H9 (cell line): ENCODE measurements around the gene S100A8. TPM values are rescaled to one million over a fixed set of nuclear protein-coding genes. Genes with fewer than 3 reads are reported as not detected.

Experiments used
- DNase-seq: peaks from one replicate; pipeline ENCODE4 v3.0.0-alpha.2; 2017
- H2AFZ ChIP-seq: one replicate; pipeline ENCODE4 v1.6.1; 2013; ENCODE audit warnings: mild to moderate bottlenecking, low read length, control low read depth, moderate library complexity
- H2AK5ac ChIP-seq: 2 replicates; pipeline ENCODE4 v1.6.1; 2013; ENCODE audit warnings: low read length, control low read depth, mixed read lengths; ENCODE audit not compliant: insufficient read length
- H2BK120ac ChIP-seq: one replicate; pipeline ENCODE4 v1.6.1; 2013; ENCODE audit warnings: low read depth, mild to moderate bottlenecking, low read length, control low read depth, inconsistent platforms; ENCODE audit not compliant: poor library complexity, severe bottlenecking
- H2BK12ac ChIP-seq: 2 replicates; pipeline ENCODE4 v1.6.1; 2013; ENCODE audit warnings: low read length, control low read depth, mixed read lengths, low read depth; ENCODE audit not compliant: insufficient read length
- H2BK15ac ChIP-seq: 2 replicates; pipeline ENCODE4 v1.6.1; 2013; ENCODE audit warnings: low read depth, low read length, control low read depth
- H2BK20ac ChIP-seq: one replicate; pipeline ENCODE4 v1.6.1; 2013; ENCODE audit warnings: low read depth, mild to moderate bottlenecking, low read length, control low read depth, inconsistent platforms; ENCODE audit not compliant: poor library complexity, severe bottlenecking
- H2BK5ac ChIP-seq: 2 replicates; pipeline ENCODE4 v1.6.1; 2013; ENCODE audit warnings: low read length, control low read depth, mixed read lengths; ENCODE audit not compliant: insufficient read length
- H3K14ac ChIP-seq: 2 replicates; pipeline ENCODE4 v1.6.1; 2013; ENCODE audit warnings: low read length, control low read depth; ENCODE audit not compliant: insufficient read depth
- H3K18ac ChIP-seq: 2 replicates; pipeline ENCODE4 v1.6.1; 2013; ENCODE audit warnings: low read depth, mild to moderate bottlenecking, mixed read lengths, low read length, control low read depth; ENCODE audit not compliant: insufficient read length
- H3K23ac ChIP-seq: 2 replicates; pipeline ENCODE4 v1.6.1; 2013; ENCODE audit warnings: low read length, control low read depth, mixed read lengths, low read depth; ENCODE audit not compliant: insufficient read length
- H3K23me2 ChIP-seq: 2 replicates; pipeline ENCODE4 v1.6.1; 2013; ENCODE audit warnings: low read depth, mild to moderate bottlenecking, mixed read lengths, low read length, control low read depth; ENCODE audit not compliant: insufficient read length, poor library complexity, severe bottlenecking
- H3K27ac ChIP-seq: 2 replicates; pipeline ENCODE4 v1.5.1; 2013; ENCODE audit warnings: low read length, control low read depth, mixed read lengths, low read depth; ENCODE audit not compliant: insufficient read length
- H3K27me3 ChIP-seq: 2 replicates; pipeline ENCODE4 v1.6.1; 2013; ENCODE audit warnings: low read length, control low read depth, inconsistent platforms; ENCODE audit not compliant: insufficient read depth
- H3K4ac ChIP-seq: 2 replicates; pipeline ENCODE4 v1.6.1; 2013; ENCODE audit warnings: low read depth, mild to moderate bottlenecking, control low read depth, inconsistent platforms, low read length, moderate library complexity
- H3K4me1 ChIP-seq: 2 replicates; pipeline ENCODE4 v1.6.1; 2013; ENCODE audit warnings: low read length, control low read depth, inconsistent platforms; ENCODE audit not compliant: insufficient read depth
- H3K4me2 ChIP-seq: 2 replicates; pipeline ENCODE4 v1.6.1; 2013; ENCODE audit warnings: low read length, control low read depth, mixed read lengths; ENCODE audit not compliant: insufficient read length, insufficient read depth
- H3K56ac ChIP-seq: 2 replicates; pipeline ENCODE4 v1.6.1; 2013; ENCODE audit warnings: low read depth, mild to moderate bottlenecking, mixed read lengths, low read length, control low read depth; ENCODE audit not compliant: insufficient read length
- H3K79me1 ChIP-seq: 2 replicates; pipeline ENCODE4 v1.6.1; 2013; ENCODE audit warnings: low read depth, mild to moderate bottlenecking, moderate library complexity, low read length, control low read depth, inconsistent platforms; ENCODE audit not compliant: insufficient read depth, poor library complexity, severe bottlenecking
- H3K79me2 ChIP-seq: 2 replicates; pipeline ENCODE4 v1.6.1; 2013; ENCODE audit warnings: low read length, control low read depth, inconsistent platforms; ENCODE audit not compliant: insufficient read depth
- H3K9ac ChIP-seq: 2 replicates; pipeline ENCODE4 v1.6.1; 2013; ENCODE audit warnings: low read length, control low read depth, mixed read lengths; ENCODE audit not compliant: insufficient read length; ENCODE audit errors: extremely low read depth
- H3K9me3 ChIP-seq: one replicate; pipeline ENCODE4 v1.6.1; 2013; ENCODE audit warnings: low read depth, low read length, inconsistent platforms; ENCODE audit not compliant: control insufficient read depth
- H3T11ph ChIP-seq: one replicate; pipeline ENCODE4 v1.6.1; 2013; ENCODE audit warnings: mild to moderate bottlenecking, low read length, control low read depth, inconsistent platforms
- H4K20me1 ChIP-seq: one replicate; pipeline ENCODE4 v1.6.1; 2013; ENCODE audit not compliant: control insufficient read depth, insufficient read length, insufficient read depth
- H4K5ac ChIP-seq: 2 replicates; pipeline ENCODE4 v1.6.1; 2013; ENCODE audit warnings: low read depth, mild to moderate bottlenecking, mixed read lengths, low read length, control low read depth; ENCODE audit not compliant: insufficient read length
- H4K8ac ChIP-seq: replicated peaks from 2 replicates; pipeline ENCODE4 v1.6.1; 2013; ENCODE audit warnings: low read length, control low read depth, mixed read lengths, low read depth; ENCODE audit not compliant: insufficient read length
- H4K91ac ChIP-seq: 2 replicates; pipeline ENCODE4 v1.6.1; 2013; ENCODE audit warnings: low read depth, mild to moderate bottlenecking, moderate library complexity, mixed read lengths, low read length, control low read depth; ENCODE audit not compliant: insufficient read length
- H3K27ac Mint-ChIP-seq, 3 experiments: 2 replicates in 2 of 3; 3 replicates in 1 of 3; pipeline ENCODE4 v1.8.0; 2020 to 2021; ENCODE audit warnings: mixed read lengths in 3 of 3, mild to moderate bottlenecking in 1 of 3, moderate library complexity in 1 of 3
- H3K27me3 Mint-ChIP-seq: 2 replicates; pipeline ENCODE4 v1.8.0; 2021; ENCODE audit warnings: low read depth, mild to moderate bottlenecking, moderate library complexity, mixed read lengths
- H3K36me3 Mint-ChIP-seq, 3 experiments: 2 replicates in 2 of 3; 3 replicates in 1 of 3; pipeline ENCODE4 v1.8.0; 2020 to 2021; ENCODE audit warnings: low read depth in 3 of 3, mixed read lengths in 3 of 3; ENCODE audit not compliant: insufficient read depth in 1 of 3
- H3K4me1 Mint-ChIP-seq, 2 experiments: 2 replicates each; pipeline ENCODE4 v1.8.0; 2020; ENCODE audit warnings: mixed read lengths in 2 of 2
- H3K4me3 Mint-ChIP-seq, 2 experiments: 2 replicates in 1 of 2; 3 replicates in 1 of 2; pipeline ENCODE4 v1.8.0; 2020 to 2021; ENCODE audit warnings: mild to moderate bottlenecking in 2 of 2, mixed read lengths in 2 of 2, moderate library complexity in 1 of 2
- H3K9me3 Mint-ChIP-seq, 2 experiments: 2 replicates in 1 of 2; 3 replicates in 1 of 2; pipeline ENCODE4 v1.8.0; 2020; ENCODE audit warnings: mild to moderate bottlenecking in 2 of 2, mixed read lengths in 2 of 2, moderate library complexity in 1 of 2
- WGBS: extraction: QIAGEN DNeasy Blood & Tissue Kit; methylation state at CpG from one replicate; pipeline ENCODE4 v1.1.7; 2013; ENCODE audit warnings: missing lambda C conversion rate, low lambda C conversion rate, mixed read lengths; ENCODE audit not compliant: insufficient read length; ENCODE audit errors: extremely low coverage; 5-methylcytosine and 5-hydroxymethylcytosine counted together
- total RNA-seq: library from RNA; stranded (reverse); gene quantifications from 2 replicates; pipeline ENCODE4 v1.2.1, GENCODE V29; 2021
- TF ChIP-seq, protein P1 (sequence below): fragments of 200-600 bp; sonication (generic); conservative IDR thresholded peaks from 3 replicates; pipeline ENCODE4 v1.8.0; 2021; ENCODE audit warnings: antibody characterized with exemption, mild to moderate bottlenecking

The S100A8 gene
- total RNA-seq, 1 experiment from 2014 or later: not detected

DNA sequence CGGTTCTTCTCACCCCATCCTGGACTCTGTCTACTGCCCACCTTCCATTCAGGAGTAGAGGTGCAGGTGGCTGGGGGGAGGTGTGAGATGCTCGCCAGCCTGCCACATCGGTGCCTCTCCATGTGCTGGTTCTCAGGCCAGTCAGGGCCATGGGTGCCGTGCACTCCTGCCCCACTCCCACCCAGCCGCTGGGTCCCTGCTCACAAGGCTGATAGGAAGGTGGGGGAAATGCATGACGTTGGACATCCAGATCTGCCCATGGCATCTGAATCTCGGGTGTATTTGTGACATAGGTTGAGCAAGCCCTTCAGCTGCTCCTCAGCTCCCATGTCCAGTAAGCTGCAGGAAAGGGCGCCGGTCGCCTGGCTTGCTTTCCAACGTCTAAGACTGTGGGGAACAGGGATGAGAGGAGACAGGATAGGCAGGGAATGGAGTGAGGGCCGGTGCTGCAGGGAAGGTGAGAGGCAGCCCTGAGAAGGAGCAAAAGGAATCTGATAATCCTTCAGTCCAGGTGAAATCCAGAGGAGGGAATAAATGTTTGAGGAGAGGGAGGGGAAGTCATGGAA is 37.3 kb upstream of the S100A8 start:
- Histone ChIP-seq H2BK15ac (no peak overlapping the region), H3K56ac (no peak overlapping the region), H3T11ph (no peak overlapping the region), H2BK20ac (no peak overlapping the region), H3K79me1 (no peaks in the 10 kb centered on the region), H2BK12ac (no peak overlapping the region), H3K18ac (no peak overlapping the region), H4K5ac (no peak overlapping the region), H4K91ac (no peak overlapping the region), H3K9me3 (no peaks in the 10 kb centered on the region), H4K20me1 (no peaks in the 10 kb centered on the region), H3K79me2 (no peaks in the 10 kb centered on the region), H2AFZ (no peak overlapping the region), H2AK5ac (no peak overlapping the region), H2BK5ac (no peak overlapping the region), H3K23me2 (no peaks in the 10 kb centered on the region), H3K4ac (no peak overlapping the region), H2BK120ac (no peak overlapping the region), H3K4me2 (no peak overlapping the region), H3K4me1 (no peaks in the 10 kb centered on the region), H4K8ac (no peak overlapping the region), H3K14ac (no peak overlapping the region), H3K23ac (no peak overlapping the region), H3K27me3 (no peaks in the 10 kb centered on the region; the same call in 1 of the 2 replicates), H3K9ac (no peak overlapping the region), H3K27ac (no peak overlapping the region)
- H3K4me1 Mint-ChIP-seq: no peaks in the 10 kb centered on the region
- WGBS: no CpG with 5 or more reads among the region's 12 CpGs
- peaks cover 13% of the 10 kb centered on the region for H3K27me3 Mint-ChIP-seq
- H3K27ac Mint-ChIP-seq: no peak overlapping the region; a peak in 1 of 7 replicates
- peaks cover 0 to 3% of the 10 kb centered on the region in 2 experiments; a peak in 1 of 5 replicates for H3K9me3 Mint-ChIP-seq
- TF ChIP-seq, protein P1, sequence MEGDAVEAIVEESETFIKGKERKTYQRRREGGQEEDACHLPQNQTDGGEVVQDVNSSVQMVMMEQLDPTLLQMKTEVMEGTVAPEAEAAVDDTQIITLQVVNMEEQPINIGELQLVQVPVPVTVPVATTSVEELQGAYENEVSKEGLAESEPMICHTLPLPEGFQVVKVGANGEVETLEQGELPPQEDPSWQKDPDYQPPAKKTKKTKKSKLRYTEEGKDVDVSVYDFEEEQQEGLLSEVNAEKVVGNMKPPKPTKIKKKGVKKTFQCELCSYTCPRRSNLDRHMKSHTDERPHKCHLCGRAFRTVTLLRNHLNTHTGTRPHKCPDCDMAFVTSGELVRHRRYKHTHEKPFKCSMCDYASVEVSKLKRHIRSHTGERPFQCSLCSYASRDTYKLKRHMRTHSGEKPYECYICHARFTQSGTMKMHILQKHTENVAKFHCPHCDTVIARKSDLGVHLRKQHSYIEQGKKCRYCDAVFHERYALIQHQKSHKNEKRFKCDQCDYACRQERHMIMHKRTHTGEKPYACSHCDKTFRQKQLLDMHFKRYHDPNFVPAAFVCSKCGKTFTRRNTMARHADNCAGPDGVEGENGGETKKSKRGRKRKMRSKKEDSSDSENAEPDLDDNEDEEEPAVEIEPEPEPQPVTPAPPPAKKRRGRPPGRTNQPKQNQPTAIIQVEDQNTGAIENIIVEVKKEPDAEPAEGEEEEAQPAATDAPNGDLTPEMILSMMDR: no peak
- no peaks in the 10 kb centered on the region for H3K36me3 Mint-ChIP-seq
- DNase-seq: peak; percentile 12
- H3K4me3 Mint-ChIP-seq: no peak overlapping the region; a peak in 1 of 5 replicates
